DOHH2 (cell line): ENCODE data around the gene PCLO.

Source experiments
- H3F3A ChIP-seq: fragments of 200-600 bp; sonication (generic), shearing (Covaris generic); 2 replicates; pipeline ENCODE4 v1.6.0; 2016; ENCODE audit warnings: antibody characterized with exemption, mild to moderate bottlenecking; ENCODE audit not compliant: control insufficient read depth, insufficient read depth
- H3K27ac ChIP-seq: fragments of 200-600 bp; sonication (generic); 2 replicates; pipeline ENCODE4 v1.5.1; 2014; ENCODE audit warnings: low read depth, mild to moderate bottlenecking, low read length, moderate library complexity
- H3K27me3 ChIP-seq: fragments of 200-600 bp; sonication (generic); 2 replicates; pipeline ENCODE4 v1.6.1; 2014; ENCODE audit warnings: mild to moderate bottlenecking, low read length, mixed read lengths; ENCODE audit not compliant: control insufficient read depth
- H3K36me3 ChIP-seq: fragments of 200-600 bp; sonication (generic); 2 replicates; pipeline ENCODE4 v1.6.1; 2014; ENCODE audit warnings: mild to moderate bottlenecking, low read length, moderate library complexity, mixed read lengths; ENCODE audit not compliant: control insufficient read depth
- H3K4me1 ChIP-seq: fragments of 200-600 bp; sonication (generic); 2 replicates; pipeline ENCODE4 v1.6.1; 2014; ENCODE audit warnings: mild to moderate bottlenecking, low read length, mixed read lengths; ENCODE audit not compliant: control insufficient read depth
- H3K4me2 ChIP-seq: fragments of 200-600 bp; sonication (generic); 2 replicates; pipeline ENCODE4 v1.6.0; 2014; ENCODE audit warnings: mild to moderate bottlenecking, low read length, moderate library complexity
- H3K4me3 ChIP-seq: fragments of 200-600 bp; sonication (generic); 2 replicates; pipeline ENCODE4 v1.5.1; 2014; ENCODE audit warnings: mild to moderate bottlenecking, low read length, mixed read lengths
- H3K79me2 ChIP-seq: fragments of 200-600 bp; sonication (generic); 2 replicates; pipeline ENCODE4 v1.6.1; 2014; ENCODE audit warnings: mild to moderate bottlenecking, low read length, mixed read lengths; ENCODE audit not compliant: control insufficient read depth
- H3K9me2 ChIP-seq: fragments of 200-600 bp; sonication (generic); replicated peaks from 2 replicates; pipeline ENCODE4 v1.6.1; 2014; ENCODE audit warnings: mild to moderate bottlenecking, low read length, mixed read lengths; ENCODE audit not compliant: control insufficient read depth
- H3K9me3 ChIP-seq: fragments of 200-600 bp; sonication (generic); 2 replicates; pipeline ENCODE4 v1.6.1; 2014; ENCODE audit warnings: antibody characterized with exemption, low read length, mixed read lengths; ENCODE audit not compliant: control insufficient read depth, insufficient read depth
- H4K20me1 ChIP-seq: fragments of 200-600 bp; sonication (generic); 2 replicates; pipeline ENCODE4 v1.6.0; 2014; ENCODE audit warnings: low read depth, mild to moderate bottlenecking, antibody characterized with exemption, low read length, moderate library complexity; ENCODE audit not compliant: control insufficient read depth, insufficient read depth
- CTCF ChIP-seq: fragments of 200-600 bp; sonication (generic); IDR thresholded peaks from one replicate; pipeline ENCODE4 v1.5.1; 2014; ENCODE audit warnings: antibody characterized with exemption, mild to moderate bottlenecking, low read depth, low read length; ENCODE audit not compliant: poor library complexity, severe bottlenecking
- EZH2phosphoT487 ChIP-seq: fragments of 200-600 bp; sonication (generic); IDR thresholded peaks from 2 replicates; pipeline ENCODE4 v1.6.1; 2017; ENCODE audit warnings: borderline replicate concordance, mild to moderate bottlenecking, antibody characterized with exemption, low read length, moderate library complexity, mixed read lengths

The PCLO gene

GRCh38 chr7:83053965-83054364 is 108.7 kb downstream of the PCLO start:
- Histone ChIP-seq H3K9me3 (no peaks in the 10 kb centered on the region), H3K4me1 (no peaks in the 10 kb centered on the region), H3K79me2 (no peaks in the 10 kb centered on the region), H3K27ac (no peak overlapping the region), H3K4me2 (no peak overlapping the region), H3F3A (no peaks in the 10 kb centered on the region), H4K20me1 (no peaks in the 10 kb centered on the region), H3K4me3 (no peak overlapping the region), H3K36me3 (no peaks in the 10 kb centered on the region), H3K9me2 (no peaks in the 10 kb centered on the region), H3K27me3 (no peaks in the 10 kb centered on the region)
- TF ChIP-seq CTCF (no peak), EZH2phosphoT487 (no peak)

- H4K20me1 ChIP-seq = no peaks in the 10 kb centered on the region
- no peaks in the 10 kb centered on the region for H3K9me3 ChIP-seq
- no peak for TF ChIP-seq CTCF
- no peak for TF ChIP-seq EZH2phosphoT487
- H3F3A ChIP-seq = no peaks in the 10 kb centered on the region
- H3K4me2 ChIP-seq = no peak overlapping the region
- H3K4me3 ChIP-seq = no peak overlapping the region
- H3K27me3 ChIP-seq = no peaks in the 10 kb centered on the region
- H3K4me1 ChIP-seq = no peaks in the 10 kb centered on the region
- no peaks in the 10 kb centered on the region for H3K36me3 ChIP-seq
- H3K9me2 ChIP-seq = no peaks in the 10 kb centered on the region
- no peaks in the 10 kb centered on the region for H3K79me2 ChIP-seq
- no peak overlapping the region for H3K27ac ChIP-seq
Observed at GRCh38 chr7:83040484-83040883, 122.2 kb downstream of the PCLO start.

GRCh38 chr7:83038787-83039186 is 123.9 kb downstream of the PCLO start:
- H3K36me3 ChIP-seq = no peaks in the 10 kb centered on the region
- H3K79me2 ChIP-seq = no peaks in the 10 kb centered on the region
- H3K4me1 ChIP-seq = no peaks in the 10 kb centered on the region
- H4K20me1 ChIP-seq = no peaks in the 10 kb centered on the region
- H3K9me3 ChIP-seq = no peaks in the 10 kb centered on the region
- H3K4me3 ChIP-seq = no peak overlapping the region
- H3K27ac ChIP-seq = no peak overlapping the region
- H3K9me2 ChIP-seq = no peaks in the 10 kb centered on the region
- no peak overlapping the region for H3K4me2 ChIP-seq
- H3F3A ChIP-seq = no peaks in the 10 kb centered on the region
- TF ChIP-seq EZH2phosphoT487 = no peak
- no peak for TF ChIP-seq CTCF
- H3K27me3 ChIP-seq = no peaks in the 10 kb centered on the region
